Upper lobe of left lung (tissue), 6 donors: ENCODE measurements around the gene ADSL. TPM values are rescaled to one million over a fixed set of nuclear protein-coding genes. Genes with fewer than 3 reads are reported as not detected.

Experiments
- ATAC-seq, 2 donors: fragments of 200-7000 bp; cut with Tn5 transposase; one replicate each; pipeline ENCODE4 v1.9.1; 2022; ENCODE audit warnings: mild to moderate bottlenecking in 2 of 2, moderate library complexity in 2 of 2; ENCODE audit not compliant: low FRiP score in 2 of 2
- DNase-seq, 2 donors: peaks; one replicate each; pipeline ENCODE4 v3.0.0-alpha.2; 2019 to 2020
- H3K27ac ChIP-seq, 4 donors: fragments of 200-600 bp; sonication (generic); one replicate each; pipeline ENCODE4 v1.5.1; 2016 to 2019
- H3K27me3 ChIP-seq, 4 donors: fragments of 200-600 bp; sonication (generic); one replicate each; pipeline ENCODE4 v1.5.1; 2017 to 2019
- H3K36me3 ChIP-seq, 4 donors: fragments of 200-600 bp; sonication (generic); one replicate each; pipeline ENCODE4 v1.5.1; 2016 to 2019
- H3K4me1 ChIP-seq, 4 donors: fragments of 200-600 bp; sonication (generic); one replicate each; pipeline ENCODE4 v1.5.1; 2018 to 2019
- H3K4me3 ChIP-seq, 4 donors: fragments of 200-600 bp; sonication (generic); one replicate each; pipeline ENCODE4 v1.5.1; 2017 to 2019; ENCODE audit warnings: mild to moderate bottlenecking in 2 of 4, moderate library complexity in 1 of 4
- H3K9me3 ChIP-seq, 4 donors: fragments of 200-600 bp; sonication (generic); one replicate each; pipeline ENCODE4 v1.5.1; 2018 to 2019
- EP300 ChIP-seq, 4 donors: sonication (generic); formaldehyde crosslinking; IDR thresholded peaks; one replicate each; pipeline ENCODE4 v1.5.1; 2017; ENCODE audit warnings: antibody characterized with exemption in 4 of 4, control low read depth in 2 of 4
- POLR2A ChIP-seq, 4 donors: fragments of 450-650 bp; IDR thresholded peaks; one replicate each; pipeline ENCODE4 v1.5.1; 2016 to 2017; ENCODE audit warnings: antibody characterized with exemption in 4 of 4, mild to moderate bottlenecking in 2 of 4
- POLR2AphosphoS5 ChIP-seq, 2 donors: sonication (generic); formaldehyde crosslinking; IDR thresholded peaks; one replicate each; pipeline ENCODE4 v1.5.1; 2017; ENCODE audit warnings: antibody characterized with exemption in 2 of 2
- WGBS, 2 donors: methylation state at CpG; one replicate each; pipeline ENCODE4 v1.1.5; 2017 to 2018; 5-methylcytosine and 5-hydroxymethylcytosine counted together
- total RNA-seq, 6 donors: library from RNA; depleted of rRNA in 4 of 6; stranded (reverse); fragments of >200 nt in 4 of 6; gene quantifications; one replicate each; pipeline versions ENCODE4 v1.1.0 to v1.2.1, GENCODE V29; 2016 to 2021
- TF ChIP-seq, protein P1 (sequence below), 6 experiments: fragments of 450-650 bp in 4 of 6; fragments of 200-600 bp in 2 of 6; sonication (generic) in 2 of 6; IDR thresholded peaks; one replicate each; pipeline ENCODE4 v1.5.1; 2016 to 2019; ENCODE audit warnings: antibody characterized with exemption in 6 of 6
- donor health status: DM: no; HTN: no; CAD: no; lungs with moderate emphysema.
- donor health status: DM: no; HTN: yes; CAD: no; lungs with severe emphysema.

The ADSL gene
- total RNA-seq, 6 donors from 2014 or later: 17.5 to 80.3 (median 37.9) TPM

GRCh38 chr22:40415531-40416266 is 69.4 kb downstream of the ADSL start:
- no peak overlapping the region for H3K4me3 ChIP-seq
- peak; percentile 57 to 67 for ATAC-seq
- TF ChIP-seq, protein P1, sequence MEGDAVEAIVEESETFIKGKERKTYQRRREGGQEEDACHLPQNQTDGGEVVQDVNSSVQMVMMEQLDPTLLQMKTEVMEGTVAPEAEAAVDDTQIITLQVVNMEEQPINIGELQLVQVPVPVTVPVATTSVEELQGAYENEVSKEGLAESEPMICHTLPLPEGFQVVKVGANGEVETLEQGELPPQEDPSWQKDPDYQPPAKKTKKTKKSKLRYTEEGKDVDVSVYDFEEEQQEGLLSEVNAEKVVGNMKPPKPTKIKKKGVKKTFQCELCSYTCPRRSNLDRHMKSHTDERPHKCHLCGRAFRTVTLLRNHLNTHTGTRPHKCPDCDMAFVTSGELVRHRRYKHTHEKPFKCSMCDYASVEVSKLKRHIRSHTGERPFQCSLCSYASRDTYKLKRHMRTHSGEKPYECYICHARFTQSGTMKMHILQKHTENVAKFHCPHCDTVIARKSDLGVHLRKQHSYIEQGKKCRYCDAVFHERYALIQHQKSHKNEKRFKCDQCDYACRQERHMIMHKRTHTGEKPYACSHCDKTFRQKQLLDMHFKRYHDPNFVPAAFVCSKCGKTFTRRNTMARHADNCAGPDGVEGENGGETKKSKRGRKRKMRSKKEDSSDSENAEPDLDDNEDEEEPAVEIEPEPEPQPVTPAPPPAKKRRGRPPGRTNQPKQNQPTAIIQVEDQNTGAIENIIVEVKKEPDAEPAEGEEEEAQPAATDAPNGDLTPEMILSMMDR (IDR thresholded peaks at IDR 0.05): no peak
- no peak for TF ChIP-seq POLR2A (IDR thresholded peaks at IDR 0.05)
- TF ChIP-seq EP300 (IDR thresholded peaks at IDR 0.05): no peak
- TF ChIP-seq POLR2AphosphoS5 (IDR thresholded peaks at IDR 0.05): no peak
- H3K36me3 ChIP-seq: peaks cover 14 to 65% (median 58%) of the 10 kb centered on the region in 4 donors
- no peaks in the 10 kb centered on the region for H3K27me3 ChIP-seq
- peak in 1 of 2 donors; percentile 37 for DNase-seq
- peak overlapping the region; percentile 28 to 68 (median 58) for H3K27ac ChIP-seq
- no peaks in the 10 kb centered on the region for H3K9me3 ChIP-seq
- 46 to 64% methylated on average over 15 to 19 of the region's 19 CpGs for WGBS, 2 donors
- peaks cover 6 to 19% (median 12%) of the 10 kb centered on the region in 4 donors for H3K4me1 ChIP-seq

- Histone ChIP-seq H3K9me3 (no peaks in the 10 kb centered on the region), H3K36me3 (peaks cover 14 to 65% (median 58%) of the 10 kb centered on the region in 4 donors), H3K27ac (peak overlapping the region in 3 of 4 donors; percentile 50 to 68 (median 55)), H3K4me1 (peaks cover 6 to 19% (median 12%) of the 10 kb centered on the region in 4 donors), H3K4me3 (no peak overlapping the region), H3K27me3 (no peaks in the 10 kb centered on the region)
- ATAC-seq (no peak), DNase-seq (peak in 1 of 2 donors; percentile 45)
- whole genome bisulfite sequencing, 2 donors: 94 to 96% methylated on average over 10 of the region's 10 CpGs
- TF ChIP-seq, protein P1 (IDR thresholded peaks at IDR 0.05): no peak
- TF ChIP-seq POLR2A (IDR thresholded peaks at IDR 0.05) (no peak), EP300 (IDR thresholded peaks at IDR 0.05) (no peak), POLR2AphosphoS5 (IDR thresholded peaks at IDR 0.05) (no peak)
Measured at GRCh38 chr22:40416267-40416570, 69.9 kb downstream of the ADSL start.

DNA sequence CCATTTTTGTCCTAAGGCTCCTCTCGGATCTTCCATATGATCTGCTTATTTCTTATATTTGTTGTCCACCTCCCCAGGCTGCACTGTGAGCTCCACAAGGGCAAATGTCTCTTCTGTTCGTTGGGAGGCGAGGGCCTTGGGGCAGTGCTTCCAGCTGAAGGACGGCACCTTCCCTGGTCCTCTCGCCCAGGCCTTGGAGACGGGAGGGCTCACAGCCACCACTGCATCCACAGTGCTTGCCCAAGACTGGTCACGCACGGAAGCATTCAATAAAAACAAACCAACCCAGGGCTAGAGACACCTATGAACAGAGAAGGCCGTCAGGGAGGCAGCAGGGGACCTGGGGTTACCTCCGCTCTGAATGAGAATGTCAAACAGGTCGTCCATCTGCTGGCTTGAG is 70.3 kb downstream of the ADSL start:
- Histone ChIP-seq H3K4me1 (peaks cover 6 to 19% (median 12%) of the 10 kb centered on the region in 4 donors), H3K27me3 (no peaks in the 10 kb centered on the region), H3K9me3 (no peaks in the 10 kb centered on the region), H3K27ac (peak overlapping the region in 1 of 4 donors; percentile 55), H3K36me3 (peaks cover 14 to 65% (median 58%) of the 10 kb centered on the region in 4 donors), H3K4me3 (no peak overlapping the region)
- no peak for ATAC-seq
- TF ChIP-seq POLR2AphosphoS5 (IDR thresholded peaks at IDR 0.05) (no peak), POLR2A (IDR thresholded peaks at IDR 0.05) (no peak), EP300 (IDR thresholded peaks at IDR 0.05) (no peak)
- TF ChIP-seq, protein P1 (IDR thresholded peaks at IDR 0.05): no peak
- DNase-seq: no peak
- WGBS, 2 donors: 94 to 95% methylated on average over 11 of the region's 11 CpGs

DNA sequence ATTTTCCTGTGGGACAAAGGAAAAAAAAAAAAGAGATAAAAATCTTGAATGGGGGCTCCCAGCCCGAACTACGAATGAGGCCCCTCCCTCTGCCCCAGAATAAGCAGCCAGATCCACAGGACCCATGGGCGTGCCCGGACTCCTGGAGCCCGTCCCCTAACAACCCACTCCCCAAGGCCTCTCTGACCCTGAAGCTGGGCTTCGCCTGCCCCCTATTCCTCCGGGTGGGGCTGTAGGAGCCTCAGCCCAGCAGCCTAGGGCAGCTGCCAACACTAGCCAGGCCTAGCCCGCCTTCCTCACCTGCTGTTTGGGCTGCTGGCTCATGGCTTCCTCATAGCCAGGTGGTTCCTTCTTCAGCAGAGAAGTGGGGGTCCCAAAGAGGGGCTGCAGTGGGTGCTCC is 70.7 kb downstream of the ADSL start:
- H3K4me1 ChIP-seq: peaks cover 6 to 19% (median 12%) of the 10 kb centered on the region in 4 donors
- H3K36me3 ChIP-seq: peaks cover 14 to 65% (median 60%) of the 10 kb centered on the region in 4 donors
- ATAC-seq: no peak
- no peak overlapping the region for H3K4me3 ChIP-seq
- TF ChIP-seq EP300 (IDR thresholded peaks at IDR 0.05) (no peak), POLR2A (IDR thresholded peaks at IDR 0.05) (no peak), POLR2AphosphoS5 (IDR thresholded peaks at IDR 0.05) (no peak)
- TF ChIP-seq, protein P1 (IDR thresholded peaks at IDR 0.05): no peak
- no peaks in the 10 kb centered on the region for H3K9me3 ChIP-seq
- peak in 1 of 2 donors; percentile 38 for DNase-seq
- H3K27ac ChIP-seq: no peak overlapping the region
- 90 to 95% methylated on average over 8 of the region's 8 CpGs for WGBS, 2 donors
- H3K27me3 ChIP-seq: no peaks in the 10 kb centered on the region
